ENCODE results near the gene FAM237B.

FAM237B gene

DNA sequence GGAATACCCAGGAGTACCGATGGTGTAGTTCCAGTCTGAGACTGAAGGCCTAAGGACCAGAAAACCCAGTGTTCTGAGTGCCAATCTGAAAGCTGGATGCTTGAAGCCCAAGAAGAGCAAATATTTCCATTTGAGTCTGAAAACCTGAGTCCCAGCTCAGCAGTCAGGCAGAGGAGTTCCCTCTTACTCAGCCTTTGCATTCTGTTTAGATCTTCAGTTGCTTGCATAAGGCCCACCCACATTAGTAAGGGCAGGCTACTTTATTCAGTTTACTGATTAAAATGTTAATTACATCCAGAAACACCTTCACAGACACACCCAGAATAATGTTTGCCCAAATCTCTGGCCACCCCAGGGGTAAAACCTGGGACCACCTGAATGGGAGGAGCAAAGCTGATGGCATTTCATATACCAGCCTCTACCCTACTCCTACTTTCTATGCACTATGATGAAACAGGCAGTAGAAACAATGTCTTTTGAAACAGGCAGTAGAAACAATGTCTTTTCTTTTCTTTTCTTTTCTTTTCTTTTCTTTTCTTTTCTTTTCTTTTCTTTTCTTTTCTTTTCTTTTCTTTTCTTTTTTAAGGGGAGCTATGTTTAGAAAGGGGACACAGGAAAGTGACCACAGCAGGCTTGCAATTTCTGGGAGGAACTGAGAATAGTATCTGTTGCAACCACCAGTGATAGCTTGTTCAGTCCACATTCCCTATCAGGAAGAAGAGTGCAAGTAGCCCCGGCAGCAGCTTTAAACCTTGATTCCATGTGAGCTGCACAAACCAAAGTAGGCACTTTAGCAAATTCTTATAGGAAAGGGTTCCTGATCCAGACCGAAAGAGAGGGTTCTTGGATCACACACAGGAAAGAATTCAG lies 30.6 kb downstream of the FAM237B start:
- DNase-seq: no peak

DNA sequence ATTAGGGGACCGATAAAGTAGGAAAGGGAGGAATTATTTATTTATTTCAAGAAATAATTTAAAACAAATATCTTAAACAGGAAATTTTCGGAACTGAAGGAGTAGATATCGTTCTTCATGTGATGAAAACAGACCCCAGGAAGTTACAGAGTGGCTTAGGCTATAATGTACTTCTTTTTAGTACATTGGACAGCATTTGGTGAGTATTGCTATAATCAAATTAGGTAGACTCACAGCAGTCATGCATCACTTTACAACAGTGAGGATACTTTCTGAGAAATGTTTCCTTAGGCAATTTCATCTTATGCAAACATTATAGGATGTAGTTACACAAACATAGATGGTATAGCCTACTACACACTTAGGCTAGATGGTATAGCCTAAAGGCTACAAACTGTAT lies 33.0 kb downstream of the FAM237B start:
- no peak for DNase-seq

GRCh38 chr7:90276033-90276728 lies 44.9 kb downstream of the FAM237B start:
- DNase-seq: no peak

DNA sequence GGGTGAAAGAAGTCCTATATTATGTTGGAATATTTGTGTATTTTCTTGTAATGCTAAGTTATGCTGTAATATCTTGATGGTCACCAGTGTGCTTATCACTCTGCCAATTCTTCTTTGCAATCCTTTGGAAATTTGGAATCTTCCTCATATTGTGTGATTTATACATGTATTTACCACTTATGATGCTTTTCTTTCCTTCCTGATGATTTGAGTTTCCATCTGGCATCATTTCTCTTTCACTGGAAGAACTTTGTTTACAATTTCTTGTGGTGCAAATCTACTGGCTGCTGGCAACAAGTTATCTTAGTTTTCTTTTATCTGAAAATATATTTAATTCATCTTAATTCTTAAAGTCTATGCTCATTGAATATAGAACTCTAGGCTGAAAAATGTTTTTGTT lies 46.9 kb downstream of the FAM237B start:
- no peak for DNase-seq

DNA sequence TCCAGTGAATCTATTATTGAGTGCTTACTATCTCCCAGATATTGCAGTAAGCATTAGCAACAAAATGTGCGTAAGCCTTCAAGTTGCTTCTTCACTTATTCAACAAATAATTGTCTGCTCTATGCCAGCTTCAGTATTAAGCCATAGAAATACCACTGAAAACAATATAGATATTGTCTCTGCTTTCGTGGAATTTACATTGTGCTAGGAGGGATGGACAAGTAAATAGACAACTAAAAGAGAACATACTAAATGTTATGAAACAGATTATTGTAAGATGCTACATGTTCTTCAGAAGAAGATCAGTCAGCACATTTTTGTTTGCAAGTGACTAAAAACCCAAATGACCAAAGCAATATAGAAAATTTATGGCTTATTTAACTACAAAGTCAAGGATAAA lies 48.9 kb downstream of the FAM237B start:
- DNase-seq: no peak

DNA sequence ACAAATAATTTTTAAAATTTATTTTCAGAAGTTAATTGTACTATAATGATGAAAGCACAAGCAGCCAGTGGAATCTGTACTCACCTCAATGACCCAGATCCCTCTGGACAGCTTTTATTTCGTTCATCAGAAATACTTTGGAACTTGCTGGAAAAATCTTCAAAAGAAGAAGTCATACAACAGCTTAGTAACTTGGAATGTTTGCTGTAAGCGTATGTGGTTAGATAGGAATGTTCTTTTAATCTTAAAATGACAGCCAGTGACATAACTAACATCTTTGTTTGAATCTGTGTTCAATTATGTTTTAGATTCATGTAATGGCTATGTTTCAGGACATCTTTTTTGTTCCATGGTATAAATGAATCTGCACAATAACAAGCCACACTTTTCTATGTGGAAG lies 49.4 kb downstream of the FAM237B start:
- no peak for DNase-seq

DNA sequence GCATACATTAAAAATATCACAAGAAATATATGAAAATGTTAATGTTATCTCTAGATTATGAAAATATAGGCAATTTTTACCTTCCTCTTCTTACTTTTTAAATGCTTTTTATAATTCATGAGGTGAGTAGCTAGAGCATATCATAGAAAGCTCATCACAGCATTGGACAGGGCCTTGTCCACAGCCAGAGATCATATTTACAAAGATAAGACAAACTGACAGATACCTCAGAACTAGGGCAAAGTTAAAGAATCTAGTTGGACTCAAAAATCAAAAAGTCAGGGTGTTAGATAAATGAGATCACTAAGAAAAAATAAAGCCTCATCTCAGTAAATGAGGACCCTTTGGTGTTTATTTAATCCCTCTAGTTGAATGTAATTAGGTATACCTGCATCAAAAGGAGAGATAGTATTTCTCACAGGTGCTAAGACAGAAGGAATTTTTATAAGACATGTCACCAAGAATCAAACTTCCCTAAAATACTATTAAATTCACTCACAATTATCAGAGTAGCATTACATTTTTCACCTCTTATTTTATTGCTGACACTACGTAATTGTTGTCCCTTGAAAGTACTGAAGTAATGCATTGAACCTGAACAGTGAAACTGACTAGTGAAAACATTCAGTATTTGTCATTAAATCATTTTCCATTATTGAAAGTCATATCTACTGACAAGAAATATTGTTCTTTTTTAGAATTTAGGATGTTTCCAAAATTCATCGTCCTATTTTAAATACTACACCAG lies 50.5 kb downstream of the FAM237B start:
- DNase-seq: no peak

DNA sequence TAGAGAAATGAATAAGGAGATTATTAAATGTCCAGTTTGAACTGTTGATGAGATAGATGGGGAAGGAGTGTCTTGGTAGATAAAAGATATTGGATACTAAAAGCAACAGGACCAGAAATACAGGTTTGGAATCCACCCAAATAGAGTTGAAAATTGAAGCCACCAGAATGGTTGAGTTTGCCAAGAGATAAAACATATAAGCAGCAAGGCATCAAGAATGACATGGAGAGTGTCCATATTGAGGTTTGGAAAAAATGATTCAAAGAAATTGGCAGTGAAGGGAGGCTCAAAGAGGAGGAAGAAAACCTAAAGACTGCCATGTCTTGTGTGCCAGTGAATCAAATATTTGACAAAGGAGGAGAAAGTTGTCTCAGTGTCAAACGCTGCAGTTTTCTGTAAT lies 51.9 kb downstream of the FAM237B start:
- DNase-seq: no peak

DNA sequence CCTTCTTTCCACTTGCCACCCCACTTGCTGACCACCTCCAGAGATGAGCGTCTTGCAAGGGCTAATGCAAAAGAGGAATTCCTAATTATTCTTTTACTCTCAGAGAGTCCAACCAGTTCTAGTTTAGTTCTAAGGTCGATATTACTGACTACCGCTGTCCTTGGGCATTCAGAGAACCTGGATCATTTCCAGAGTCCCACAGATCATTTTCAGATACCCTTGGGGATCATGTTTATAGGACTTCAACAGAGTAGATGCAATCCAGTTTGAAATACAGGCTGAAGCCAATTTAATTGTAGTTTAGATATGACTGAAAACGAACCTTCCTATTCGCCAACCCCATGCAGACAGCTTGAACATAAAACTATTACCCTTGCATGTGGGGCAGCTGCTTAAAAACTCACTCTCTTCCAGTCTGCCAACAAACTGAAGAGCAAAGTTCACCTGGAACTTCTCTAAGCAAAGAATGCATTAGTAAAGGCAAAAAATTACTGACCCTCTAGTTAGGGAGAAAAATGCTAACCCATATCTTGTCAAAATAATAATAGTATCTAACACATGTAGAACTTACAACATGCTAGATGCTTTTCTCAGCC lies 53.7 kb downstream of the FAM237B start:
- DNase-seq: no peak

DNA sequence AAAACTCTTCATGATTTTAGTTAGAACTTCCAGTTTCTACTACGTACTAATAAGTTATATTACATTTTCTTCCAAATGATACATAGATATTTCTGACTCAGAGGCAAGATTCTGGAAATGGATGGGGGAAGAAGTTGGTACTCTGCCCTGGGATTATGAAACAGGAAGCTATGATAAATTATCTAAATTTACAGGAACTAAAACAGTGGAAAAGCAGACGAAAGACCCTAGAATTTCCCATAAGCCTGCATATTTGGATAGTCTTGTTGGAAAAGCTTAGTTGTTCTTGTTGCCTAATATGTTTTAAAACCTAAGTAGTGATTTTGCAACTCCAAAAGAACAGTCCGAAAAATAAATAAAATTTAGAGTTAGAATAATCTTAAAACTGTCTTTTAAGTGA lies 54.3 kb downstream of the FAM237B start:
- DNase-seq: no peak

Measured in CD4-positive, alpha-beta T cell treated with Interferon alpha-2 for 1 hour (primary cell).